HepG2 (cell line): ENCODE measurements around the gene ELMOD3. TPM values are rescaled to one million over a fixed set of nuclear protein-coding genes. Genes with fewer than 3 reads are reported as not detected.

Experiments used
- ETV5 ChIP-seq: IDR thresholded peaks from 2 replicates; pipeline ENCODE4 v1.6.1; 2018; ENCODE audit warnings: missing biosample characterization, missing genetic modification reagents, inconsistent platforms, borderline replicate concordance
- FIP1L1 ChIP-seq: fragments of 200-400 bp; formaldehyde crosslinking; IDR thresholded peaks from 2 replicates; pipeline ENCODE4 v1.6.1; 2018; ENCODE audit warnings: low read depth, mild to moderate bottlenecking, low read length, moderate library complexity, borderline replicate concordance; ENCODE audit not compliant: insufficient read depth
- HOXD1 ChIP-seq: sonication (generic); formaldehyde crosslinking; IDR thresholded peaks from 2 replicates; pipeline ENCODE4 v1.5.0; 2020; ENCODE audit warnings: missing genetic modification reagents
- KAT8 ChIP-seq: IDR thresholded peaks from 2 replicates; pipeline ENCODE4 v1.6.1; 2016; ENCODE audit warnings: missing genetic modification reagents, missing compliant biosample characterization
- KLF11 ChIP-seq: IDR thresholded peaks from 2 replicates; pipeline ENCODE4 v1.6.1; 2016; ENCODE audit warnings: missing compliant biosample characterization
- MAZ ChIP-seq, 2 experiments: sonication (generic) in 1 of 2; formaldehyde crosslinking in 1 of 2; IDR thresholded peaks; 2 replicates each; pipeline versions ENCODE4 v1.5.0 to v1.6.1; 2012 to 2020; ENCODE audit warnings: low read depth in 2 of 2, mild to moderate bottlenecking in 2 of 2, borderline replicate concordance in 1 of 2, improper control_type of control experiment in 1 of 2, low read length in 1 of 2, missing genetic modification reagents in 1 of 2, moderate library complexity in 1 of 2
- PAX8 ChIP-seq: sonication (generic); formaldehyde crosslinking; IDR thresholded peaks from 2 replicates; pipeline ENCODE4 v1.8.0; 2022; ENCODE audit warnings: mild to moderate bottlenecking, missing genetic modification reagents, borderline replicate concordance
- REXO4 ChIP-seq: sonication (generic); formaldehyde crosslinking; IDR thresholded peaks from 2 replicates; pipeline ENCODE4 v1.8.0; 2022; ENCODE audit warnings: missing genetic modification reagents, mild to moderate bottlenecking, borderline replicate concordance
- SOX6 ChIP-seq, 2 experiments: fragments of 450-650 bp in 1 of 2; sonication (generic) in 1 of 2; formaldehyde crosslinking in 1 of 2; IDR thresholded peaks; 2 replicates each; pipeline versions ENCODE4 v1.4.0 to v1.6.1; 2017 to 2020; ENCODE audit warnings: antibody characterized with exemption in 1 of 2, mild to moderate bottlenecking in 1 of 2, missing genetic modification reagents in 1 of 2
- STAT6 ChIP-seq: sonication (generic); formaldehyde crosslinking; IDR thresholded peaks from 2 replicates; pipeline ENCODE4 v1.4.0; 2020; ENCODE audit warnings: missing genetic modification reagents, mild to moderate bottlenecking, borderline replicate concordance
- ZBTB2 ChIP-seq: sonication (generic); formaldehyde crosslinking; IDR thresholded peaks from 2 replicates; pipeline ENCODE4 v1.8.0; 2022; ENCODE audit warnings: low read depth, missing genetic modification reagents
- ZFY ChIP-seq: sonication (generic); formaldehyde crosslinking; IDR thresholded peaks from 2 replicates; pipeline ENCODE4 v1.4.0; 2020; ENCODE audit warnings: missing genetic modification reagents
- ZNF256 ChIP-seq: sonication (generic); formaldehyde crosslinking; conservative IDR thresholded peaks from 2 replicates; pipeline ENCODE4 v1.4.0; 2020; ENCODE audit warnings: missing genetic modification reagents
- ZNF263 ChIP-seq: sonication (generic); formaldehyde crosslinking; IDR thresholded peaks from 2 replicates; pipeline ENCODE4 v1.4.0; 2020; ENCODE audit warnings: missing genetic modification reagents
- ZNF749 ChIP-seq: sonication (generic); formaldehyde crosslinking; IDR thresholded peaks from 2 replicates; pipeline ENCODE4 v1.8.0; 2022; ENCODE audit warnings: mild to moderate bottlenecking, missing genetic modification reagents, moderate library complexity, borderline replicate concordance
- ZNF891 ChIP-seq: sonication (generic); formaldehyde crosslinking; IDR thresholded peaks from 2 replicates; pipeline ENCODE4 v1.5.0; 2020; ENCODE audit warnings: mild to moderate bottlenecking, missing genetic modification reagents
- polyA plus RNA-seq, 8 experiments: library from polyadenylated mRNA; depleted of rRNA in 3 of 8; stranded (reverse) in 7 of 8; unstranded in 1 of 8; fragments of >200 nt; fragmentation: Illumina TruSeq in 4 of 8; extraction: Trizol in 4 of 8; gene quantifications; 2 replicates each; pipeline versions ENCODE4 v1.2.1 to v1.2.3, GENCODE V29; 2011 to 2016; ENCODE audit warnings: low read depth in 4 of 8, missing spikeins in 1 of 8, mixed read lengths in 1 of 8; ENCODE audit not compliant: insufficient read depth in 1 of 8
- total RNA-seq, 5 experiments: library from RNA; depleted of rRNA; stranded (reverse); fragments of >200 nt; fragmentation: Illumina TruSeq; extraction: Trizol; gene quantifications; 2 replicates each; pipeline ENCODE4 v1.2.3, GENCODE V29; 2016; ENCODE audit warnings: low read depth in 1 of 5
- TF ChIP-seq, protein P1 (sequence below): sonication (generic); formaldehyde crosslinking; conservative IDR thresholded peaks from 2 replicates; pipeline ENCODE4 v1.8.0; 2022; ENCODE audit warnings: low read depth, missing genetic modification reagents
- TF ChIP-seq, protein P2 (sequence below): sonication (generic); formaldehyde crosslinking; IDR thresholded peaks from 2 replicates; pipeline ENCODE4 v1.5.0; 2020; ENCODE audit warnings: missing genetic modification reagents

The ELMOD3 gene
- total and polyA plus RNA-seq, 2 of the 13 experiments (the other 11 are each of a cell fraction or from before 2014, with no cell fraction given) = 13.3 to 19.5 TPM

- TF ChIP-seq PAX8 (CRISPR knock-in tag) (0 out of 2 replicates have a peak, but pooled peaks have one; percentile 68), REXO4 (CRISPR knock-in tag) (peak; percentile 42; the same call in 1 of the 2 replicates), ZFY (CRISPR knock-in tag) (peak; percentile 100), ZNF256 (peak; percentile 25; the same call in 1 of the 2 replicates), ETV5 (peak; percentile 37; the same call in 1 of the 2 replicates), SOX6 (IDR thresholded peaks at IDR 0.05) (no peak), SOX6 (CRISPR knock-in tag; IDR thresholded peaks at IDR 0.05) (peak; percentile 70), ZNF263 (peak; percentile 79), KAT8 (CRISPR knock-in tag) (peak; percentile 88), ZBTB2 (CRISPR knock-in tag) (no peak), KLF11 (CRISPR knock-in tag) (peak; percentile 40; the same call in 1 of the 2 replicates), ZNF891 (CRISPR knock-in tag) (no peak), HOXD1 (no peak), FIP1L1 (no peak; the same call in 1 of the 2 replicates), ZNF749 (CRISPR knock-in tag) (peak; percentile 85; the same call in 1 of the 2 replicates), STAT6 (CRISPR knock-in tag) (no peak), MAZ (IDR thresholded peaks at IDR 0.05; ENCODE audit: borderline replicate concordance, low read depth, low read length) (peak; percentile 85), MAZ (CRISPR knock-in tag; IDR thresholded peaks at IDR 0.05; ENCODE audit: low read depth) (peak; percentile 97)
- TF ChIP-seq, protein P1, sequence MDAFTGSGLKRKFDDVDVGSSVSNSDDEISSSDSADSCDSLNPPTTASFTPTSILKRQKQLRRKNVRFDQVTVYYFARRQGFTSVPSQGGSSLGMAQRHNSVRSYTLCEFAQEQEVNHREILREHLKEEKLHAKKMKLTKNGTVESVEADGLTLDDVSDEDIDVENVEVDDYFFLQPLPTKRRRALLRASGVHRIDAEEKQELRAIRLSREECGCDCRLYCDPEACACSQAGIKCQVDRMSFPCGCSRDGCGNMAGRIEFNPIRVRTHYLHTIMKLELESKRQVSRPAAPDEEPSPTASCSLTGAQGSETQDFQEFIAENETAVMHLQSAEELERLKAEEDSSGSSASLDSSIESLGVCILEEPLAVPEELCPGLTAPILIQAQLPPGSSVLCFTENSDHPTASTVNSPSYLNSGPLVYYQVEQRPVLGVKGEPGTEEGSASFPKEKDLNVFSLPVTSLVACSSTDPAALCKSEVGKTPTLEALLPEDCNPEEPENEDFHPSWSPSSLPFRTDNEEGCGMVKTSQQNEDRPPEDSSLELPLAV (CRISPR knock-in tag) = no peak
- TF ChIP-seq, protein P2, sequence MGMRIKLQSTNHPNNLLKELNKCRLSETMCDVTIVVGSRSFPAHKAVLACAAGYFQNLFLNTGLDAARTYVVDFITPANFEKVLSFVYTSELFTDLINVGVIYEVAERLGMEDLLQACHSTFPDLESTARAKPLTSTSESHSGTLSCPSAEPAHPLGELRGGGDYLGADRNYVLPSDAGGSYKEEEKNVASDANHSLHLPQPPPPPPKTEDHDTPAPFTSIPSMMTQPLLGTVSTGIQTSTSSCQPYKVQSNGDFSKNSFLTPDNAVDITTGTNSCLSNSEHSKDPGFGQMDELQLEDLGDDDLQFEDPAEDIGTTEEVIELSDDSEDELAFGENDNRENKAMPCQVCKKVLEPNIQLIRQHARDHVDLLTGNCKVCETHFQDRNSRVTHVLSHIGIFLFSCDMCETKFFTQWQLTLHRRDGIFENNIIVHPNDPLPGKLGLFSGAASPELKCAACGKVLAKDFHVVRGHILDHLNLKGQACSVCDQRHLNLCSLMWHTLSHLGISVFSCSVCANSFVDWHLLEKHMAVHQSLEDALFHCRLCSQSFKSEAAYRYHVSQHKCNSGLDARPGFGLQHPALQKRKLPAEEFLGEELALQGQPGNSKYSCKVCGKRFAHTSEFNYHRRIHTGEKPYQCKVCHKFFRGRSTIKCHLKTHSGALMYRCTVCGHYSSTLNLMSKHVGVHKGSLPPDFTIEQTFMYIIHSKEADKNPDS (CRISPR knock-in tag) = peak; percentile 77; the same call in 1 of the 2 replicates
These were observed 63.8 kb downstream of the ELMOD3 start, which contains the start of gene SH2D6 (continued) for GRCh38 chr2:85418132-85419008.
